Activated CD8-positive, alpha-beta memory T cell treated with anti-CD3 and anti-CD28 coated beads, Interleukin-2, amount 50 U/mL, for 24 hours (primary cell): Measurements from ENCODE around the gene CCT7.

ENCODE experiments used
- DNase-seq: peaks from one replicate; pipeline ENCODE4 v3.0.0-alpha.2; 2020; ENCODE audit errors: extremely low read depth

The CCT7 gene

DNA sequence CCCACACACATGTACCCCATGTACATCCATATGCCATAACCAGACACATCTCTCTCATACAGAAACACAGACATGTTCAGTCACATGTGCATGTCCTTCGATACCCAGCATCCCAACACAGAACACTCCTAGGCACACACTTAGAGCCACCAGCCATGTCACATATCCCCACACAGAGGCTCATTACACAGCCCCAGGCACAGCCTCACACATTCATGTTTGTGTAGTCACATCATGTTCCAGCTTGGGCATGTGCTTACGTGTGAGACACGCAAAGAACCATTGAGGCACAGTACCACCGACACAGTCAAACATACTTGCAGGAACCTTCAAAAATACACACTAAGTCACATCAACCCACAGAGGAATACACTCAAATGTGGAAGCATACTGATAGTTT lies 32.9 kb downstream of the CCT7 start:
- DNase-seq, result no peak

DNA sequence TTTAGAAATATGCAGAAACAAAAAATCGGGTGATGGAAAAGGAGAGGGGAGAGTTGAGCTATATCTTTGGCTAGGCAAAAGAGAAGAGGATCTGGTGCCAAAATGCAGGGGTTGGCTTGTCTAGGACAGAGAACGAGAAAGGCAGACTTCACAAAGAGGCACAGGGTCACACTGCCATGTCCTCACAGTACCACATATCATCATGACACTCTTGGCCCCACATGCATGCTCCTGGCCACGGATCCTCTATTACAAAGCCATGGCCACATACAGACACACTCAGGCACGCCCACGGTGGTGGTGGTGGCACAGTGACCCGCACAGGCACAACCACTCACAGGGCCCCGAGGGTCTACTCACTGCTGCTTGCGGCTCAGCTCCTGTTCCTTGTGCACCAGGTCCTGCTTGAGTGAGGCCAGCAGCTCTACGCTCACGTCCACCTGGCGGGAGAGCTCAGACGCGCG lies 34.3 kb downstream of the CCT7 start:
- DNase-seq, result no peak

DNA sequence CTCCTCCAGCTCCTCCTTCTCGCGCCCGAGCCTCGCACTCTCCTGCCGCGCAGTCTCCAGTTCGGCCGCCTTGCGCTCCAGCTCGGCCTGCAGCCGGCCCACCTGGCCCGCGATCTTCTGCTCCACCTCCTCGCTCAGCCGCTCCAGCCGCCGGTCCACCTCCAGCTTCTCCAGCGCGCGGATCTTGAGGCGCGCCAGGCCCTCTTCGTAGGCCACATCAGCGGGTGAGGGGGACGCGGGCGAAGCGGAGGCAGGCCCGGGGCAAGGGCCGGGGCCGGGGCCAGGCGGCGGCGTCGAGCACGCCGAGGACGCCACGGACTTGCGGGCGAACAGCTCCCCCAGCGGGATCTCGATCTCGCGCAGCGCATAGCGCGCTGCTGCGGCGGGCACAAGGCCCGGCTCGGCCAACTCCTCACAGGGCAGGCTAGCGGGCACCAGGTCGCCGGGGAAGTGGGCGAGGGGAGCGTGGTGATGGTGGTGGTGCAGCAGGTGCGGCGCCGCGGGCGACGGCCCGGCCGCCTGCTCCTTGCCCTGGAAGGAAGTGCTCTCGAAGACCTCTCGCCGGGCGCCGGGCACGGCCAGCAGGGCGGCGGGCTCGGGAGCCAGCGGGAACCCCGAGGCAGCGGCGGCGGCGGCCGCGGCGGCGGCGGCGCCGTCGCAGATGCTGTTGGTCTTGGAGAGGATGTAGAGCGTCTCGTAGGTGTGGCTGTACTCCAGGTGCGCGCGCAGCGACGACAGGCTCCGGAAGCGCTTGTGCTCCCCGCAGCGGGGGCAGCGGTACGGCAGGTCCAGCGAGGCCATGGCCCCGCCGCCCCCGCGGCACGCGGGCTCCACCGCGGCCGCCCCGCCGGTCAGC lies 35.0 kb downstream of the CCT7 start:
- no peak for DNase-seq

DNA sequence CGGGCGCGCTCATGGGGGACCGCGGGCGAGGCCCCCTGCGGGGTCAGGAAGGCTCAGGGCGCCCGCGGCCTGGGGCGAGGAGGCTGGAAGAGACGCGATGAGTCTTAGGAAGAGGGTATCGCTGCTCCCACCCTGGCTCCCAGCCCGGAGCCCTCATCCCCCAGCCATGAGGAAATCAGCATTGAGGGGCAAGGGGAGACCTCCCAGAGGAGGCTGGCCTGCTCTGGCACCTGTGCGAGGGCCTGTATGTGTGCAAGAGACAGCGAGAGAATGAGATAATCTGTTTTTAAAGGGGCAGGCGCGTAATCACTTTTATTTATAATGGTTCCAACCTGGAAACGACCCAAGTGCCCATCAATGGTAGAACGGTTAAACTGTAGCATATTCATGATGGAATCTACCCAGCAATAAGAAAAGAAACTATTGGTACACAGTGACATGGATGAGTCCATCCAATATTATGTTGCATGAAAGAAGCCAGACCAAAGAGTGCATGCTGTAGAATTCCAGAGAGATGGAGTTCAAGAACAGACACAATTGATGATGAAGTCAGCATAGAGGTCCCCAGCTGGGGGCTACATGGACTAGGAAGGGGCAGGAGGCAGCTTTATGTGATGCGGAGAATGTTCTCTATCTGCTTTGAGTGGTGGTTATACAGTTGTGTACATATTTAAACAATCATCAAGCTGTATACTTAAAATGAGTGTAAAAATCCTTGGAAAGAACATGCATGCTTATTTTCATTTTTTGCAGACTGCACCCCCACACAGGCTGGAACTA lies 35.8 kb downstream of the CCT7 start:
- no peak for DNase-seq

- no peak for DNase-seq
Measured at GRCh38 chr2:73272270-73272669, 38.2 kb downstream of the CCT7 start.

- DNase-seq, result no peak
Measured at GRCh38 chr2:73279852-73280251, 45.7 kb downstream of the CCT7 start.

DNA sequence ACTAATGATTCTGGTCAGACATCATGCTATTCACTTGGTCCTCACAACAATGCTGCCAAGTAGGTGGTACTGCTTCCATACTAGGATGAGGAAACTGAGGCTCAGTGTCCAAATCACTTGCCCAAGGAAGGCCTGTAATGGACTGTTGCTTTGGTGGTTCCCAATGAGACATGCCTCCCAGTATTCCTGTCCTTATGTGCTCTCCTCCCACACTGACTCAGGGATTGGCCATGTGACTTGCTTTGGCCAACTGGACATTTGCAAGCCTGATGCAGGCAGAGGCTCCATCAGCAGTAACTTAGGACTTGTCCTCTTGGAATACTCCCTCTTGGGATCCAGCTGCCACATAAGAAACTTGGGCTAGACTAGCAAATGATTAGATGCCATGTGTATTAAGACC lies 47.1 kb downstream of the CCT7 start:
- no peak for DNase-seq

DNA sequence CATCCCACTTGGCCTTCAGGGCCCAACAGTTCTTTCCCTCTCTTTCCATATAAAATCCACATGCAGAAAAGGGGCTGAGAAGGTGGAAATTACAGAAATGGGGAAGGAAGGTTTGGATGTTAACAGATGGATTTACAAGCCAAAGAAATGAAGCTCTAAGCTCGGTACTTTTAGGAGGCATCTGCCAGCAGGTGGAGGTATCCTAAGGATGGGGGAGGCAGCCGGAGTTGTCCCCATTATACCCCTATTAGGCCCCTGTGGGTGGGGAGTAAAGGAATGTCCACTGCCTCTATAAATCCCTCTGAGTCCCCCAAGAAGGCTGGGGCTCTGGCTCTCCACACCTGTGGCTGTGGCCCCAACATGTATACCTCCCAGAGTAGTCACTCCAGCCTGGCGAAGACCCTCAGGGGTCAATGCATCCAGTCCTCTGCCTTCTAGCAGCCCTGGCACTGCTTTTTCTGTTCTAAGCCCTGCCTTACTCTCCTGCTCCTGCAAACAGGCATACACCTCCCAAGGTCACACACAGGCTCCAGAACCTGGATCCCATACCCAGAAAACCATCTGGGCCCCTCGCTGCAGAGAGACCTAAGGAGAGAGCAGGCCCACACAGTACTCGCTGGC lies 48.9 kb downstream of the CCT7 start:
- DNase-seq, result no peak

GRCh38 chr2:73283545-73284295 lies 49.6 kb downstream of the CCT7 start:
- DNase-seq, result no peak

GRCh38 chr2:73284296-73285158 lies 50.4 kb downstream of the CCT7 start, which contains the start of gene FBXO41:
FBXO41 (minus strand) TSS chr2:73284478; CDS start chr2:73269630, 14,848 bp downstream.
- peak; percentile 43 for DNase-seq

DNA sequence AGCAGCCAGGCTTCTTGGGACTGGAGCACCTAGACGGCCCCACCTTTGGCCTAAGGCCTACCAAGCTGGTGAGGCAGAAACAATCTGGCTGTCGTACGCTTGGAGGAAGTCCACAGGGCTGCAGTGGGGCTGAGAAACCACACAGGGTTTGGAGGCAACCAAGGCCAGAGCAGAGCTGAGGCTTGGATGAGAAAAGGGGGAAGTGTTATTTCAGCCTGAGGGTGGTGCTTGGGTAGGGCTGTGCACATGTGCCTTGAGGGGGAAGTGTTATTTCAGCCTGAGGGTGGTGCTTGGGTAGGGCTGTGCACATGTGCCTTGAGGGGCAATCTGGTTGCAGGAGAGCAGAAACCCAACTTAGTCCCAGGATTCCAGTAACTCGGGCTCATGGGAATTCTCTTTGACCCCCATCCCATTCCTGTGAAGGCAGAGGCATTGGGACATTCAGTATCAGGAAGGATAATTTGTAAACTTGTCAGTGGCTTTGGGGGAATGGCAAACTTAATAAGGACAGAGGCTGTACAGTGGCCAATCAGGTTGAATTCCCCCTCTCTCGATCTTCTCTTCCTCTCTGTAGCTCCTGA lies 51.1 kb downstream of the CCT7 start:
- DNase-seq, result no peak

- no peak for DNase-seq
Measured at GRCh38 chr2:73286134-73286655, 52.1 kb downstream of the CCT7 start.

DNA sequence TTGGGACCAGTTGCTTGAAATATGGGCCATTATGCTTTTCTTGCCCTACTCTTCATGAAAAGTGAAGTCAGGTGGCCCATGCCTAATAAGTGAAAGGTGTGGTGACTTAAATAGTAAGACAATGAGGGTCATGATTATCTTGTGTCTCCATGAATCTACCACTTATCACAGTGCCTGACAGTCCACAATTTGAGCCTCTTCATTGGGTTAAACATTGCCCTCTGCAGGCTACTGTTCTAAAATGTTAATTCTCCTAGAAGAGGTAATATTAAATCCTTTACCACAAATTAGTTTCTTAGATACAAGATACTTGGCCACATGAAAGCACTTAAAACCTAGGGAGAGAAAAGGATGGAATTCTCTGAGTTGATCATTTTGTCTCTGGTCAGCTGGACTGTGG lies 55.2 kb downstream of the CCT7 start:
- DNase-seq, result no peak

DNA sequence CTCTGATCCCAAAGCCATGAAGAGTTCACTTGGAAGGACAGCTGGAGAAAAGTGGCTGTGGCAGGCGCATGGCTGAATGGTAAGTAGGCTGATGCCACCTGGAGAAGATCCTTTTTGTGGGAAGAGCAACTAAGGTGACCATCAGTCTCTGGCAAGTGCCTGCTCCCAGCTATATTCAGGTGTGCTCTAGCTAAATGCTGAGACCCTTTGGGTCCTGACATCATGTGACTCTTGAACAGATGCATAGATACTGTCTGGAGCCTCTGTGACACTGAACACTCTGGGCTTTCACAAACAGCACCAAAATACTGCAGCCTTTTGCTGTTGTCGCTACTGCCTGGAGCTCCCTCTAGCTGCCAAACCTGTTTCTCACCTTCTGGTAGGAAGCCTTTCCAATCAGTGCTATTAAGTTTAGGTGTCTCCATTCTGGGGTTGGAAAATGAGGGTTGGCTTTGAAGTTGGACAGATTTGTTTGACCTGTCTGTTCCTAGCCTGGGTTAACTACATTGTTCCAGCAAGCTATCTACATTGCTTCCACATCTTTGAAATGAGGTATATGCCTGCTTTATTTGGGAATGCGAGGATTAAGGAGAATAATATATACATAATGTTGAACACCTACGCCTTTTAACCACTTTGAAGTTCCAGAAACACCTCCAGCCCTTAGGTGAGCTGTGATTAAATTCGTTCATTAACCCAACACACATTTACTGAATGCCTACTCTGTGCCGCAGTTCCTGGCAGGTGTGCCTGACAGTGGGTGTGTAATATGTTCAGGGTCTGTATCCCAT lies 56.1 kb downstream of the CCT7 start:
- no peak for DNase-seq

DNA sequence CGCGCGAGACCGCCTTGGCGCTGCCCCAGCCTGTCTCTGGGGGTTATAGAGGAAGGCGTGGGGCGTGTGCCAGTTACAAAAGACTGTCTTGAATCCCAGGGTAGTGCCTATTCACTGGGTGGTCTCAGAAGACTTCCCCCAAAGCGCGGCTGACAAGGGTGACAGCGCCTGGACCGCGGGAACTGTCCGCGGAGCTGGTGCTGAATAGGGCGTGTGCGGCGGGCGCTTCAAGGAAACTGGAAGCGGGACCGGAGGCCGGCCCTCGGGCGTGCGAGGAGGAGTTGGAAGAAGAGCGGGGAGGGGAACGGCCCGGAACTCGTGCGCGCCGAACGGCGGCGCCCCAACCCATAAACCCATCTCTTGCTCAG lies 57.0 kb downstream of the CCT7 start:
- DNase-seq, result no peak

DNA sequence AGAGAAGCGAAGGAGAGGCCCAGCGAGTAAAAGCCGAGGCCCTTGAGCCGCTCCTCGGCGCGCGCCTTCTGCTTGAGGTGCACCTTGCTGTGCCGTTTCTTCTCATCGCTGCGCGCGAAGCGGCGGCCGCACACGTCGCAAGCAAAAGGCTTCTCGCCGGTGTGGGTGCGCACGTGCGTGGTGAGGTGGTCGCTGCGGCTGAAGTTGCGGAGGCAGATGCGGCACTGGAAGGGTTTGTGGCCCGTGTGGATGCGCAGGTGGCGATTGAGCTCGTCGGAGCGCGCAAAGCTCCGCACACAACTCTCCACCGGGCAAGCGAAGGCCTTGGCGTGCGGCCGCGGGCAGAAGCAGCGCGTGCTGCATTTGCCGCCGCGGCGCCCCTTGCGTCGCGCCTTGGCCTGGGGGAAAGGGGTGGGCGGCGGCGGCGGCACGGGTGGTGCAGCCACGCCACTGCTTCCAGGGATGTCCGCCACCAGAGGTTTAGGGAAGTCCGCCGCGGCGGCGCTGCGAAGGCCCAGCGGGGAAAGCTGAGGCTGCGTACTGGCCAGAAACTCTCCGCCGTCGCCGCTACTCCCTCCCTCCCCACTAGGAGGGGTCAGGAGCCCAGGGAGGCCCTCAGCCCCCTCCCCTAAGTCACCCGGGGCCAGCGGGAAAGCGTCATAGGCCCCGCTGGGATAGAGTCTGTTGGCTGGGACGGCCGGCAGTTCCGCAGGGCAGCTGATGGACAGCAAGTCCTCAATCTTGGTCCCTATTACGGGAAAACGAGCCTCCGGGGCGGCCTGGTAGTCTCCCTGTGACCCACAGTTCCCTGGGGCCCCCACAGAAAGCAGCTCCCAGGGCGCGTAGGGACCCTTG lies 57.6 kb downstream of the CCT7 start:
- DNase-seq, result no peak

DNA sequence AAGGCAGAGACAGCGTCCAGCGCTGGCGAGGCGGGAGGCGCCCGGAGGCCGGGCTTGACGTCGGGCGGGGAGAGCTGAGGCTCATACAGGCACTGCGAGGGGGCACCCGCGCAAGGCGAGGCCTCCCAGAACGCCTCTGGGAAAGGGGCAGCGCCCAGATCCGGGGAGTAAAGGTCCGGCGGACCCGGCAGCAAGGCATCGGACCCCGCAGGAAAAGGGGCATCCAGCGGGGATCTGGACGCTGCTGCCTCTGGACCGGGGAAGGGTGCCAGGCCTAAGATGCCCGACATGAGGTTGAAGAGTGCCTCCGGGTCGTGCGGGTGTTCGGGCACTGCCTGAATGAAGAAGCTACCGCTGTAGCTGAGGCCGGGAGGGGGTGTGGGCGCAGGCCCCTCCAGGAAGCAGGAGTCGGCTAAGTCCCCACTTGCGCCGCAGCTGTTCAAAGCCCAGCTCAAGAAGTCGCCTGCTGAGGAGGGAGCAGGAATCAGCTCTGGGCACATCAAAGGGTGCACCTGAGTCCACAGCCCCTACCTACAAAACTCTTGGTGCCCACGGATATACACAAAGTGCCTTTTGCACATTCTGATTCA lies 58.3 kb downstream of the CCT7 start:
- DNase-seq, result no peak

- DNase-seq, result no peak
Measured at GRCh38 chr2:73292906-73293533, 58.9 kb downstream of the CCT7 start.
